ENCODE data around the gene ASRGL1.
A peak's percentile ranks its signal among the peaks of the same experiment; 100 is the strongest.

DNA sequence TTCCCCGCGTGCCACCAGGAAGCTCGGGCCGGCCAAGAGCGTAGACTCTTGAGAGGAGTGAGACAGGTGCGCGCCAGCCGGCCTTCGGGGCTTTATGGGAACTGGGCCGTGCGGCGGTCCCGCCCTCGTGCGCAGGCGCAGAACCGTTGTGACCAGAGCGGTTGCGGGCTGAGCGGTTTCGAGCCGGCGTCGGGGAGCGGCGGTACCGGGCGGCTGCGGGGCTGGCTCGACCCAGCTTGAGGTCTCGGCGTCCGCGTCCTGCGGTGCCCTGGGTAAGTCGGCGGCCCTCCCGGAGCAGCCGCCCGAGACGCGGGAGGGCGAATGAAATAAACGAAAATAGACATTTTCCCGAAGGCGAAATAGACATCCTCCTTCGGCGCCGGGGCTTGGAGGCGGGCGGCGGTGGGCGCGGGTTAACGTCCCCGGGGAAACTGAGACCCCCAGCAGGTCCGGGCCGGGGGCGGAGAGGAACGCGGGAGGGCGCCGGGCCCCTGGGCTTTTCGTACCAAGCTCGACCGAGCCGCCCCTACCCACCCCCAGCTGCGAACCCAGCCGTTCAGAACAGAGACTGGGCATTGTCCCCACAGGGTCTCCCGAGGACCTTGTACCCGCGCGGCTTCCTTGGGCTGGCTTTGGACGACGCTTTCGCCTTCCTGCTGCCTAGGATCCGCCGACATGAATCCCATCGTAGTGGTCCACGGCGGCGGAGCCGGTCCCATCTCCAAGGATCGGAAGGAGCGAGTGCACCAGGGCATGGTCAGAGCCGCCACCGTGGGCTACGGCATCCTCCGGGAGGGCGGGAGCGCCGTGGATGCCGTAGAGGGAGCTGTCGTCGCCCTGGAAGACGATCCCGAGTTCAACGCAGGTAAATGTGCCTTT lies at the start of gene ASRGL1:
- TF ChIP-seq, protein P1, sequence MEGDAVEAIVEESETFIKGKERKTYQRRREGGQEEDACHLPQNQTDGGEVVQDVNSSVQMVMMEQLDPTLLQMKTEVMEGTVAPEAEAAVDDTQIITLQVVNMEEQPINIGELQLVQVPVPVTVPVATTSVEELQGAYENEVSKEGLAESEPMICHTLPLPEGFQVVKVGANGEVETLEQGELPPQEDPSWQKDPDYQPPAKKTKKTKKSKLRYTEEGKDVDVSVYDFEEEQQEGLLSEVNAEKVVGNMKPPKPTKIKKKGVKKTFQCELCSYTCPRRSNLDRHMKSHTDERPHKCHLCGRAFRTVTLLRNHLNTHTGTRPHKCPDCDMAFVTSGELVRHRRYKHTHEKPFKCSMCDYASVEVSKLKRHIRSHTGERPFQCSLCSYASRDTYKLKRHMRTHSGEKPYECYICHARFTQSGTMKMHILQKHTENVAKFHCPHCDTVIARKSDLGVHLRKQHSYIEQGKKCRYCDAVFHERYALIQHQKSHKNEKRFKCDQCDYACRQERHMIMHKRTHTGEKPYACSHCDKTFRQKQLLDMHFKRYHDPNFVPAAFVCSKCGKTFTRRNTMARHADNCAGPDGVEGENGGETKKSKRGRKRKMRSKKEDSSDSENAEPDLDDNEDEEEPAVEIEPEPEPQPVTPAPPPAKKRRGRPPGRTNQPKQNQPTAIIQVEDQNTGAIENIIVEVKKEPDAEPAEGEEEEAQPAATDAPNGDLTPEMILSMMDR (IDR thresholded peaks at IDR 0.05) = peak in 1 of 3 experiments; percentile 14
- no peak for TF ChIP-seq POLR2A (IDR thresholded peaks at IDR 0.05)
